DND-41 (cell line): ENCODE measurements around the gene LGALS7.
A peak's percentile ranks its signal among the peaks of the same experiment; 100 is the strongest.

Source experiments
- EZH2 ChIP-seq: IDR thresholded peaks from 3 replicates; pipeline ENCODE4 v1.6.1; 2012; ENCODE audit warnings: borderline replicate concordance, low read depth, mild to moderate bottlenecking, moderate library complexity, low read length, inconsistent platforms; ENCODE audit not compliant: severe bottlenecking
- TF ChIP-seq, protein P1 (sequence below): IDR thresholded peaks from 2 replicates; pipeline ENCODE4 v1.5.1; 2012; ENCODE audit warnings: borderline replicate concordance, low read length, moderate library complexity, mild to moderate bottlenecking; ENCODE audit not compliant: poor library complexity, severe bottlenecking; ENCODE audit errors: extremely low read depth

DNA sequence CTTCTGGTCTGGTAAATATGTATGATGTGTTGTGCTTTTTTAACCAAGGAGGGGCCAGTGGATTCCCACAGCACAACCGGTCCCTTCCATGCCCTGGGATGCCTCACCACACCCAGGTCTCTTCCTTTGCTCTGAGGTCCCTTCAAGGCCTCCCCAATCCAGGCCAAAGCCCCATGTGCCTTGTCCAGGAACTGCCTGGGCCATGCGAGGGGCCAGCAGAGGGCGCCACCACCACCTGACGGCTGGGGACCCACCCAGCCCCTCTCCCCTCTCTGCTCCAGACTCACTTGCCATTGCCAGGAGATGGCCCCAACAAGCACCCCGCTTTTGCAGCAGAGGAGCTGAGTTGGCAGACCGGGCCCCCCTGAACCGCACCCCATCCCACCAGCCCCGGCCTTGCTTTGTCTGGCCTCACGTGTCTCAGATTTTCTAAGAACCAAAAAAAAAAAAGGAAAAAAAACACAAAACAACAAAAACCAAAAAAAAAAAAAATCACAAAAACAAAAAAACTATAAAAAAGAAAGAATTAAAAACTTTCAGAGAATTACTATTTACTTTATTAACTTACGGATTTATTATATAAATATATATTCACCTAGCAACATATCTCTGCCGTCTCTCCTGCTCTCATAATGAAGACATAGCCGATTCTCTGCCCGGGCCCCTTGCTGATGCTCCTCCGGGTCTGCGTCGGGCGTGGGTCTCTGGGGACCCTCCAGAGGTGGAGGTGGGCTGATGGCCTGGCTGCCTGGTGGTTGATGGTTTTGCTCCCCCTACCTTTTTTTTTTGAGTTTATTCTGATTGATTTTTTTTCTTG lies 43.5 kb downstream of the LGALS7 start:
- TF ChIP-seq, protein P1, sequence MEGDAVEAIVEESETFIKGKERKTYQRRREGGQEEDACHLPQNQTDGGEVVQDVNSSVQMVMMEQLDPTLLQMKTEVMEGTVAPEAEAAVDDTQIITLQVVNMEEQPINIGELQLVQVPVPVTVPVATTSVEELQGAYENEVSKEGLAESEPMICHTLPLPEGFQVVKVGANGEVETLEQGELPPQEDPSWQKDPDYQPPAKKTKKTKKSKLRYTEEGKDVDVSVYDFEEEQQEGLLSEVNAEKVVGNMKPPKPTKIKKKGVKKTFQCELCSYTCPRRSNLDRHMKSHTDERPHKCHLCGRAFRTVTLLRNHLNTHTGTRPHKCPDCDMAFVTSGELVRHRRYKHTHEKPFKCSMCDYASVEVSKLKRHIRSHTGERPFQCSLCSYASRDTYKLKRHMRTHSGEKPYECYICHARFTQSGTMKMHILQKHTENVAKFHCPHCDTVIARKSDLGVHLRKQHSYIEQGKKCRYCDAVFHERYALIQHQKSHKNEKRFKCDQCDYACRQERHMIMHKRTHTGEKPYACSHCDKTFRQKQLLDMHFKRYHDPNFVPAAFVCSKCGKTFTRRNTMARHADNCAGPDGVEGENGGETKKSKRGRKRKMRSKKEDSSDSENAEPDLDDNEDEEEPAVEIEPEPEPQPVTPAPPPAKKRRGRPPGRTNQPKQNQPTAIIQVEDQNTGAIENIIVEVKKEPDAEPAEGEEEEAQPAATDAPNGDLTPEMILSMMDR: peak; percentile 88
- TF ChIP-seq EZH2: no peak
